HG03565 (cell line): Measurements from ENCODE around the gene CTRB2.
A peak's percentile ranks its signal among the peaks of the same experiment; 100 is the strongest.
"Not testable (repeated sequence)": the region's sequence is repeated elsewhere in the genome, so short reads cannot be mapped to it uniquely, and the experiment has no call there.

ENCODE experiments used
- ATAC-seq: cut with Tn5 transposase; IDR thresholded peaks from one replicate; pipeline ENCODE4 v1.9.1; 2021; ENCODE audit warnings: mild to moderate bottlenecking, moderate library complexity; ENCODE audit not compliant: unreplicated experiment

Gene CTRB2

DNA sequence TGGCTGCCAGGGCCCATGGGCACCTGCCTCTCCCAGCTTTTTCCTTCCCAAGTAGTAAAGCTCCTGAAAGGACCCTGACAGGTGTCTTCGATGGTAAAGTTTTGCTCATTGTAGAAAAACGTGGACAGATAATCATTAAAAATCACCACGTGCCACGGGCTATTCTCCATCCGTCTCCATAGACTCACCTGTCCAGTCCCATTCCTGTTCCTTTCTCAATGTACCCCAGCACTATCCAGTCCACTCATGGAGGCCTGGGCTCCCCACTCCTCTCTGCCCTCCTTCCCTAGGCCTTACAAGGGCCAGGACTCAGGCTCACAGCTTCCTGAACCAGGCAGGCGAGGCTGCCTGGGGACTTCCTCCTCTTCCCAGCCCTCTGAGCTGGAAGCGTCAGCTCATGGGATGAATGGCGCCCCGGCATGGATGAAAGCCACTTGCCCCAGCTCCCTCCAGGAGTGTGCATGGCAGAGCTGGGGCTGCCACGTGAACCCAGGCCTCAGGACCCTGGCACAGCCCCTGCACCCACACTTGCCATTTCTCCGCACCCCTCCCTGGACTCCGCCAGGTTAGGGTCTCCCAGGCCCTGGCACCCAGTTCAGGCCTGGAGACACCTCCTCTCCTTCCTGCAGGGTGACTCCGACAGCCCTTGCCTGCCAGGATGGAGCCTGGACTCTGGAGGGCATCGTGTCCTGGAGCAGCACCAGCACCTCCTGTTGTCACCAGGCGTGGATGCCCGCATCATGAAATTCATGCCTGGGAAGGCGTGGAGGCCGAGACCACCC lies 20.6 kb upstream of the CTRB2 start:
- no peak for ATAC-seq

DNA sequence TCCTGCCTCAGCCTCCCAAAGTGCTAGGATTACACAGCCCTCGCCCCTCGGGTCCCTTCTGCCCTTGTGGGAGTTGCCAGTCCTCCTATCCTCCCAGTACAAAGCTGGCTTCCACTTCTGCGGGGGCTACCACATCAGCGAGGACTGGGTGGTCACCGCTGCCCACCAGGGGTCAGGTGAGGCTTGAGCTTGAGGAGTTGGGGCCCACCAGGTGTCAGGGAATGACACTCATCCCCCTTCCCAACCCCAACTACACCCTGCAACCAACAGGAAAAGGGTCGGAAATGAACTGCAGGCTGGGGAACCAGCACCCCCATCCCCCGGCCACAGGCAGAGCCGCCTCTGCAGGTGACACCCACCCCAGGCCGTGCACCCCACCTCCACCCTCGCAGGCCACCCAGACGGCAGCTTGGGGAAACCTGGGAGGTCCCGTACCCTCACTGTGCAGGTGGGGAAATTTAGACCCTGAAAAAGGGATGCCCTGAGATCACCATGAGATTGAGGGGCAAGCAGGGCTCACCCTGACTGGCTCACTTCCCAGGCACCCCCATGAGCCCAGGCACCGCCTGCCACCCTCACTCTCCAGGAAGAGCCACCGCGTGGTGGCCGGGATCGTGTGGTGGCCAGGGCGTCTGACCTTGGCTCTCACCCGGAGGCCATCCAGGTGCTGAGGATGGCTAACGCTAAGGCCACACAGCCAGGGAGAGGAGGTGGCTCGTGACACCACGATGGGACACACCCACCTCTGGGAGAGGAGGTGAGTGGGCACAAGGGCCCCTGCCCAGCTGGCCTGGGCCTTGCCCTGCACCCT lies 19.8 kb upstream of the CTRB2 start:
- no peak for ATAC-seq

DNA sequence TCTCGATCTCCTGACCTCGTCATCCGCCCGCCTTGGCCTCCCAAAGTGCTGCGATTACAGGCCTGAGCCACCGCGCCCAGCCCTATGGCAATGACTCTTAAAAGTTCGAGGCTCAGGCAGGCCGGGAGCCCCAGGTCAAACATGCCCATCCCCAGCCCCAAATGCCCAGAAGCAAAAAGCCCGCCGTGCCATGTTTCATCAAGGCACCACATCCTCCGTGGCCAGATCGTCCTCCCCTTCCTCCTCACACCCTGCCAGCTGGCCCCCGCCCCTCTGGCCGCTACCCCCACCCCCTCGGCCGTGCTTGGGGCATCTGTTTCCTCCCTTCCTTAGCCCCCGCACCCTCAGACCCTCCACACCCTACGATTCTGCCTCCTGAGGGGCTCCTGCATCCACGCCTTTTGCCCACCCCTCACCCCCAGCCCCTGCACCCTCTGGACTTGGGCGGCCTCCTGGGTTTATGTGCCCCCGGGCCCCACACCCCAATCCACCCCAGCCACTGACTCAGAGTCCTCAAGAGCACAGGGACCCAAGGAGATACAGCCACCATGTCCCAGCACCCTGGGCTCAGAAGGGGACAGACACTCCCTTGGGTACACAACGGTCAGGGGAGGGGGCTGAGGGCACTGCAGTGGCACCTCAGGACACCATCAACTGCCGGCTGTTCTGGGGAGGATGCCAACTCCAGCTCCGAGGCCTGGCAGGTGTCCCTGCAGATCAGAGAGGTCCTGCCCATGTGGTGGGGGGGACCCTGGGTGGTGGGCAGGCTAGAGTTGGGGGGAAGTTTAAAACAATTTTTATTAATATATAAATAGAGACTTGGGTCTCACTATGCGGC lies 18.9 kb upstream of the CTRB2 start:
- ATAC-seq, result no peak

DNA sequence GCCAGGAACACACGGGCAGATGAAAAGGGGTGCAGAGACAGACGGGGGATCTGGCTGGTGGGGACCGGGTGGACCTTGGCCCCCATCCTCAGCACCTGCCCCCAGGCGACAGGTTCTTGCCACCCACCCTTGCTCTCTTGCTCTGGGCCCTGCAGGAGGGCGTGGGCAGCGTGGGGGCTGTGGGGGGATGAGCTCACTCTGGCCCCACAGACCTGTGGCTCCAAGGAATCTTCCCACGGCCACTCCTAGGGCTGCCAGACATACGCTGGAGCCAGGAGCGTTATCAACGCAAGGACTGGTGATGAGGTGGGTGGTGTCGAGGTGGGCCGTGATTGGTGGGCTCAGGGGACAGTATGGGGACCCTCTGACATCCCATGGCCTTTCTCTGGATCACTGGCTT lies 18.1 kb upstream of the CTRB2 start:
- no peak for ATAC-seq

DNA sequence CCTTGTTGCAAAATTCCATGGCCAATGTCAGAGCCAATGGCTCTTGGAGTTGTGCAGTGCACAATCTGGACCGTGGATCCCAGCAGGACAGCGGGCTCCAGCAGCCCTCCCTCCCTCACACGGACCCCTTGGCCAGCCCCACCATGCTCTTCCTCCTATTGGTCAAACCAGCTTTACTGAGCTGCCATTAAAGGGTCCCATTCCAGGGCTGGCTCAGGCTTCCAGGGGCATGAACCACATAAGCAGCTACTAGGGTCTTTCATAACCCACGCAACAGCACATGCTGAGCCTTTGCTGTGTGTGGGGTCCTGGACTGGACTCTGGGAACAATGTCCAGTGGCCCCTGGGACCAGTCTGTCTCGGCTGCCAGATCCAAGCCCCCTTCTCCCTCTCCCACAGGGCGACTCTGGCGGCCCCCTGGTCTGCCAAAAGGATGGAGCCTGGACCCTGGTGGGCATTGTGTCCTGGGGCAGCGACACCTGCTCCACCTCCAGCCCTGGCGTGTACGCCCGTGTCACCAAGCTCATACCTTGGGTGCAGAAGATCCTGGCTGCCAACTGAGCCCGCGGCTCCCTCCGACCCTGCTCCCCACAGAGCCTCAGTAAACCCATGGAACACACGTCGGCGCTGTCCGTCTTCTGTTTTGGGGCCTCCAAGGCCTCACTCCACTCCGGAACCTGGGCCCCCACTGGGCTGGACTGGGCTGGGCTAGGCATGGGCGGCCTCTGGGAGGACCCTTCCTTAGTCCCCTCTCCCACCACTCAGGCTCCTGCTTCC lies 17.5 kb upstream of the CTRB2 start:
- ATAC-seq, result no peak

DNA sequence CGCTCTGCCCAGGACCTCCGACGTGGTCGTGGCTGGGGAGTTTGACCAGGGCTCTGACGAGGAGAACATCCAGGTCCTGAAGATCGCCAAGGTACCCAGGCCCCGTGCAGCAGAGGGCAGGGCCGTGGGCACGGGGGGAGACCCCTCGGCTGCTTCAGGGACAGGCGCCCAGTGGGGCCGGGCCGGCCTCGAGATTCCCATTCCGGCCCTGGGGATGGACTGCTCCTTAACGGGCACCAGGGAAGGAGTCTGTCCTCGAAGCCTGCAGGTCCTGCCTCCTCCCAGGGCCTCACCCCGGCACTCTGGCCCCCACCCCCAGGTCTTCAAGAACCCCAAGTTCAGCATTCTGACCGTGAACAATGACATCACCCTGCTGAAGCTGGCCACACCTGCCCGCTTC lies 16.2 kb upstream of the CTRB2 start:
- not testable (repeated sequence) for ATAC-seq

DNA sequence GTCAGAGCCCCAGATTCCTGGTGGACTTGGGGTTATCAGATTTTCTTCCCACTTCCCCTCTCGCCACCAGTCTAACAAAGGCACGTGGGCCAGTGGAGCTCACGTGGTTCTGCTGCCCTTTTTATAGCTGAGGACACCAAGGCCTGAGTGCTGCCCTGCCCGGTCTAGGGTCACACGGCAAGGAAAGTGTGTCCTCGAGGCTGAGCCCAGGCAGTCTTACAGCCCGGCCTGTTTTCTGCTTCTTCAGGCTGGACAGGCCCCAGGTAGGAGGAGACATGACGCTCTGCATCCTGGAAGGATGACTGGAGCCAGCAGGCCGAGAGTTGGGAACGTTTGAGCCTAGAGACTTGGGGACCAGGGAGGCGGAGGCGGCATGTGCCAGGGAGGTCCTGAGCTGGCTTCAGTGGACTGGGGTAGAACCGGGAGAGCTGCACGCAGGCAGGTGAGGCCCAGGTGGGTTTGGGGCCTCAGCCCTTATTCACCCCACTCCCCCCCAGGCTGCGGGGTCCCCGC lies 15.4 kb upstream of the CTRB2 start:
- no peak for ATAC-seq

DNA sequence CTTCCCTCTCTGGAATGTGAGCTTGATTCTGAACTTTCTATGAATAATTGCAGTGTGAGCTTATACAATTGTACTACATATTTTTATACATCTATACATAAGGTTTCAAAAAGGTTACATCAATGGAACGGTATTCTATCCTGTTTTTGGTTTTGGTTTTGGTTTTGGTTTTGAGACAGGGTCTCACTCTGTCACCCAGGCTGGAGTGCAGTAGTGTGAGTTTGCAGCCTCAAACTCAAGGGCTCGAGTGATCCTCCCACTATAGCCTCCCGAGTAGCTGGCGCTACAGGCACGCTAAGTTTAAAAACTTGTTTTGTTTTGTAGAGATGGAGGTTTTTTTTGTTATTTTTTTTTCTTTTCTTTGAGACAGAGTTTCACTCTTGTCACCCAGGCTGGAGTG lies 12.9 kb upstream of the CTRB2 start:
- ATAC-seq, result no peak

DNA sequence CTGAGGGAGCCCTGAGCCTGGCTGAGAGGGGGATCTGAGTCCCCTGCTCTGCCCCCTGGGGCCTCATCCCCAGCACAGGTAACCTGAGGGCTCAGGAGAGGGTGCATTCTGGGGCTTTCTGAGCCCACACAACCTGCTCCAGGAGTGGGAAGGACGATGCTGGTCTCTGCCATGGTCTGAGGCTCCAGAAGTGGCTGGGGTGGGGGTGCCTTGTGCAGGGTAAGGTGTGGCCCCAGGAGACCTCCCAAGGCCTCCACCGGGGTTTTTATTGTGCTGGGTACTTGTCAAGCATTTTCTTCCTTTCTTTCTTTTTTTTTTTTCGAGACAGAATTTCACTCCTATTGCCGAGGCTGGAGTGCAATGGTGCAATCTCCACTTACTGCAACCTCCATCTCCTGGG lies 12.1 kb upstream of the CTRB2 start:
- no peak for ATAC-seq

DNA sequence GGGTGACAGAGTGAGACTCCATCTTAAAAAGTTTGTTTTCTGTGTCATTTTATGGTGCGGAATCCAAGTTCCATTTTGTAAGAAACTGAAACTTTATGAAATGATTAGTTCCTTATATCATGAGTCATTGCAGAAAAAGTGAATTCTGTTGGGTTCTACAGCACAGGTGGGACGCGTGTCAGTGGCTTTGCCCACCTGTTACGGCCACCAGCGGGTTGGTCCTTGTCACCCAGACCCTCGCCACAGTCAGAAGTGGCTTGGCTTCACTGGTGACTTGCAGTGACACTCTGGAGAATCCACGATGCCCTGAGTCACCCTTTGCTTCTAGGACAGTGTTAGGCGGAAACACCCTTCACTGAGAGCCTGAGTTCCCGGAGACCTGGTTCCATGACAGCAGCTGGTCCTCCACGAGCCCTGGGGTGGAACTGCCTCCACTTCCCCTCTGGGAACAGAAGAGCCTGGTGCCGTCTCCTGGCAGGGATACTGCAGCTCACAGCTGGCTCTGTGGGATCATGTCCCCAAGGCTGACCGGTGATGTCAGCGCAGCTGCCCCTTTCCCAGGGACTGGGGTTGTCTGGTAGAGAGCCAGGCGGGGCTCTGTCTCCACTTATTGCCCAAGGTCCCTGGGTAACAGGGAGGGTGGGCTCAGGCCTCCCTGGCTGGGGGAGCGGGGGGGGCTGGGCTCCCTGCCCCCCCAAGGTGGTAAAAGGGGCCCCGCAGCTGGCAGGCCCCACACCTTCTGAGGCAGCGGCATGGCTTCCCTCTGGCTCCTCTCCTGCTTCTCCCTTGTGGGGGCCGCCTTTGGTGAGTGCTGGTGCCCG lies 11.5 kb upstream of the CTRB2 start, which contains the start of gene CTRB1:
TSS of gene CTRB1 (plus strand) at position 733 of the 821 bp plus-strand sequence. CDS start at position 753, 20 bp downstream.
- ATAC-seq, result peak; percentile 70

DNA sequence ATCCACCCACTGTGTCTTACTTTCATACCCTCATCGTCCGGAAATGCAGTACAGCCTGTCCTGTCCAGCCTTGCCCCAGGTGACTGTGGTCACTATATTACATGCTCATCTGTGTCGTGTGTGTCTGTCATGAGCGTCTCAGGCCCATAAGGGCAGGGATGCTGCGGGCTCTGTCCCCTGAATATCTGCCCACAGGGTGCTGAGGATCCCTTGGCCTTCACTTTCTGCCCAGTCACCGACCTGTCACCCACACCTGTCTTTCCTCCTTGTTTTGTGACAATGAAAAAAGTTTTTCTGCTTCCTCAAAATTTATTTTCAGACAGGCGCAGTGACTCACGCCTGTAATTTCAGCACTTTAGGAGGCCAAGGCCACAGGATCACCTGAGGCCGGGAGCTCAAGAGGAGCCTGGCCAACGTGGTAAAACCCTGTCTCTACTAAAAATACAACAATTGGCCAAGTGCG lies 10.5 kb upstream of the CTRB2 start:
- ATAC-seq, result no peak

DNA sequence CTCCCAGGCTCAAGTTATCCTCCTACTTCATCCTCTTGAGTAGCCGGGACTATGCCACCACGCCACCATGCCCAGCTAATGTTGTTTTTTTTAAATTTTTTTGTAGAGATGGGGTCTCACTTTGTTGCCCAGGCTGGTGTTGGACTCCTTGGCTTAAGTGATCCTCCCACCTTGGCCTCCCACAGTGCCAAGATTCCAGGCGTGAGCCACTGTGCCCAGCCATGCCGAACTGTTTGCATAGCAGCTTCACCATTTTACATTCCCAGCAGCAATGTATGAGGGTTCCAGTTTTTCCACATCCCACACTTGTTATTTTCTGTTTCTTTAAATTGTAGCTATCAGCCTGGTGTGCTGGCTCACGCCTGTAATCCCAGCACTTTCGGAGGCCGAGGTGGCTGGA lies 9.6 kb upstream of the CTRB2 start:
- no peak for ATAC-seq

DNA sequence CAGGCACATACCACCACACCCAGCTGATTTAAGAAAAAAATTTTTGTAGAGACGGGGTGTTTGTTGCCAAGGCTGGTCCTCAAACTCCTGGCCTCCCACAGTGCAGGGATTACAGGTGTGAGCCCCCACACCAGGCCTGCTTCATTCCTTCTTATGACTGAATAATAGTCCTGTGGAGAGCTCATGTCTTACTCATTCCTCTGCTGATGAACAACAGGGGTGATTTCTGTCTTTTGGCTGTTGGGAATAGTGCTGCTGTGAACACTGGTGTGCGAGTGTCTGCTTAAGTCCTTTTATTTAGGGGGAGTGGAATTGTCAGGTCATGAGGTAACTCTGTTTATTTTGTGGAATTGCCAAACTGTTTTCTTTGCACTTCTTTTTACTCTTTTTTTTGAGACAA lies 9.2 kb upstream of the CTRB2 start:
- ATAC-seq, result no peak

DNA sequence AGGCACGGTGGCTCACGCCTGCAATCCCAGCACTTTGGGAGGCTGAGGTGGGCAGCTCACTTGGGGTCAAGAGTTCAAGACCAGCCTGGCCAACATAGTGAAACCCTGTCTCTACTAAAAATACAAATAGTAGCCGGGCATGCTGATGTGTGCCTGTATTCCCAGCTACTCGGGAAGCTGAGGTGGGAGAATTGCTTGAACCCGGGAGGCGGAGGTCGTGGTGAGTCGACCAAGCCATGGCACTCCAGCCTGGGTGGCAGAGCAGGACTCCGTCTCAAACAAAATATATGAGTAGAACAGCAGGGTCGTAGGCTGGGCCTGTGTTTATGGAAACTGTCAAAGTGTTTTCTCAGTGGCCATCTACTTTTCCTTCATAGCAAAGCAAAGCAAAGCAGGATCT lies 4.3 kb upstream of the CTRB2 start:
- not testable (repeated sequence) for ATAC-seq

DNA sequence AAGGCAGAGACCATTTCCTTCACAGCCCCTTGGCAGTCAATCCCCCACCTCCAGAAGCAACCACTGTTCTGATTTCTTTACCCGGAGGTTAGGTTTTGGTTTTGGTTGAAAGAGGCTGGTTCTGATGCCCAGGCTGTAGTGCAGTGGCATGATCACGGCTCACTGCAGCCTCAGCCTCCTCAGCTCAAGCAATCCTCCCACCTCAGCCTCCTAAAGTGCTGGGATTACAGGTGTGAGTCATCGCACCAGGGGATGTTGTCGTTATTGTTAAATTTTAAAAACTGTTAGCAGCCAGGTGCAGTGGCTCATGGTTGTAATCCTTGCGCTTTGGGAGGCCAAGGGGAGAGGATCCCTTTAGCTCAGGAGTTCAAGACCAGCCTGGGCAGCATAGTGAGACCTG lies 3.0 kb upstream of the CTRB2 start:
- no peak for ATAC-seq

DNA sequence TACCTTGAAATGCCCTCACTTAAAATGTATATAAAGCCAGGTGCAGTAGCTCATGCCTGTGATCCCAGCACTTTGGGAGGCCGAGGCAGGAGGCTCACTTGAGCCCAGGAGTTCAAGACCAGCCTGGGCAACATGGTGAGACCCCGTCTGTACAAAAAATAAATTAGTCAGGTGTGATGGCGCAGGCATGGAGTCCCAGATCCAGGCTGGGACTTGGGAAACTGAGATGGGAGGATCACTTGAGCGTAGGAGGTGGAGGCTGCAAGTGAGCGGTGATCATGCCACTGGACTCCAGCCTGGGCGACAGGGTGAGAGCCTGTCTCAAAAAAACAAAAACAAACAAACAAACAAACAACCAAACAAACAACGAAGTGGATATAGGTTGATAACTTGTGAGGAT lies 2.6 kb upstream of the CTRB2 start:
- not testable (repeated sequence) for ATAC-seq

DNA sequence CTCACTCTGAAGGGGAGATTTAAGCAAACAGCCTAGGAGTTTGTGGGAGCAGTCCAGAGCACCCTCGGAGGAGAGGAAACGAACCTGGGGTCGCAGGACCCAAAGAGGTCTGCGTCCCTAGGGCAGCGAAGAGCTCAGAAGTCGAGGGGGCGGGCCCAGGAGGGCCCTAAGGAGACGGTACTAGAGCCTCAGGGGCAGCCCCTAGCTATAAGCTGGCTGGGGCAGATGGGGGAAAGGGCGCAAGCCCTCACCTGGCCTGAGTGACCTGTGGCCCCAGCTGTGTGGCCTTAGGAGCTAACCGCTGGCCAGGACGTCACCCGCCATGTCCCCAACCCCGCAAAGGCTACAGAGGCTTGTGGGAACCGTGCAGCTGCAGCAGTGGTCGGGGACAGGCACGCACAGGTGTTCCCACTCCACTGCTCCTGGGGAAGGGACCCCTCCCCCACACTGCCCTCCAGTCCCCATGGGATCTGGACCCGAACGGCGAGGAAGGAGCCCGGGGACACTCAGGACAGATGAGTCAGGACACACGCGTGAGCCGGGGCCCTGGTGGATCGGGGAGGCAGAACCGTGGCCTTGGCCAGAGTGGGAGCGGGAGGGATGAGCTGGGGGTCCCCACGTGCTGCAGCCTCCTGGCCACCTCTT lies 2.0 kb upstream of the CTRB2 start:
- ATAC-seq, result no peak

DNA sequence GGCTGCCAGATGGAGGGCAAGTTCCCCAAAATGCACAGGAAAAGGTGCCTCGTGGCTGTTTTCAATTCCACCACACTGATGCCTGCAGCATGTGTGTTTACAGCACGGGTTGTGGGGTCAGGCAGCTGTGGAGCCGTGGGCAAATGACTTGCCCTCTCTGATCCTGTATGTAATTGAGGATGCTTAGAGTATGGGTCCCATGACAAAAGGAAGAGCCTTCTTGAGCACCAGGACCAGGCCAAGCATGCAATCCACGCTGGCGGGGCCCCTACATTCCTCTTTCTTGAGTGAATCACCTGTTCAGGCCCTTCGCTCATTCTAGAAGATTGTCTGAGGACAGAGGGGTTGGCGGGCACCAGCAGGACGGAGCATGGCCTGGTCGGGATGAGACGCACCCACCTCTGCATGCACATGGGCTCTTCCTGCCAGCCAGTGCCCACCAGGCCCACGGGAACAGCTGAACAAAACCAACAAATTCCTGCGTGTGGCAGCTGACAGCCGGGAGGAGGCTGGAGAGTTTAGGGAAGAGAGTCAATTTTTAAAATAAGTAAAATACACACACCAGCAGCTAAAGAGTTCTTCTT lies 1.4 kb upstream of the CTRB2 start:
- no peak for ATAC-seq

DNA sequence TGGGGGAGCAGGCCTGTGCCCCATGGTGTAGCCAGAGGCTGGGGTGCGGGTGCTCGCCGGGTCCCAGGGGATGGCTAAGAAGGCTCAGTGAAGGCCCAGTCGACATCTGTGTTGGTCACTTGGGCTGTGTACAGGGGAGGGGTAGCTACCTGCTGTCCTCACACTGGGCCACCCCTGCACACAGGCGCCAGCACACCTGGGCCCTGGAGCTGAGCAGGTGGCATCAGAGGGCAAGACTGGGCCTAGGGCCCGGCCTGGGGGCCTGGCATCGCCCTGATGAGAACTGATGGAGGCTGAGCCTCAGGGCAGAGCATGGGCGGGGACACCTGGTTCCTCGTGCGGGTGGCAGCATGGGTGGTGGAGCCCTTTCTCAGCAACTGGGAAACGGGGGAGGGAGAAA lies 870 bp upstream of the CTRB2 start:
- no peak for ATAC-seq
